GM21526 (cell line): Measurements from ENCODE around the gene NUAK1.

Experiments
- ATAC-seq: cut with Tn5 transposase; IDR thresholded peaks from one replicate; pipeline ENCODE4 v1.9.1; 2021; ENCODE audit warnings: moderate library complexity; ENCODE audit not compliant: unreplicated experiment, low FRiP score

Gene NUAK1

GRCh38 chr12:106068296-106068695 lies 70.5 kb downstream of the NUAK1 start:
- no peak for ATAC-seq

- no peak for ATAC-seq
Measured at GRCh38 chr12:106067606-106068205, 71.0 kb downstream of the NUAK1 start.

- ATAC-seq: no peak
Measured at GRCh38 chr12:106066726-106067325, 71.9 kb downstream of the NUAK1 start.

- ATAC-seq: no peak
Measured at GRCh38 chr12:106066051-106066705, 72.6 kb downstream of the NUAK1 start.

- ATAC-seq: no peak
Measured at GRCh38 chr12:106065506-106065905, 73.2 kb downstream of the NUAK1 start.

GRCh38 chr12:106064721-106065021 lies 74.1 kb downstream of the NUAK1 start:
- no peak for ATAC-seq

- ATAC-seq: no peak
Measured at GRCh38 chr12:106063826-106064720, 74.7 kb downstream of the NUAK1 start.

GRCh38 chr12:106062693-106063092 lies 76.1 kb downstream of the NUAK1 start:
- ATAC-seq: no peak

GRCh38 chr12:106058256-106059182 lies 80.2 kb downstream of the NUAK1 start:
- ATAC-seq: no peak

- no peak for ATAC-seq
Measured at GRCh38 chr12:106054049-106054448, 84.7 kb downstream of the NUAK1 start.

GRCh38 chr12:106051853-106052531 lies 86.8 kb downstream of the NUAK1 start:
- ATAC-seq: no peak

GRCh38 chr12:106049546-106049945 lies 89.2 kb downstream of the NUAK1 start:
- ATAC-seq: no peak

- ATAC-seq: no peak
Measured at GRCh38 chr12:106049105-106049504, 89.6 kb downstream of the NUAK1 start.

- no peak for ATAC-seq
Measured at GRCh38 chr12:106048676-106049075, 90.1 kb downstream of the NUAK1 start.

GRCh38 chr12:106048016-106048415 lies 90.7 kb downstream of the NUAK1 start:
- ATAC-seq: no peak

GRCh38 chr12:106046947-106047346 lies 91.8 kb downstream of the NUAK1 start:
- ATAC-seq: no peak

GRCh38 chr12:106046301-106046846 lies 92.4 kb downstream of the NUAK1 start:
- ATAC-seq: no peak

- no peak for ATAC-seq
Measured at GRCh38 chr12:106045251-106045674, 93.5 kb downstream of the NUAK1 start.

GRCh38 chr12:106044773-106045172 lies 94.0 kb downstream of the NUAK1 start:
- no peak for ATAC-seq
